Activated effector memory CD4-positive, alpha-beta T cell treated with Interleukin-2 at 50 U/mL for 16 hours (primary cell): Measurements from ENCODE around the gene SCAMP3.
A peak's percentile ranks its signal among the peaks of the same experiment; 100 is the strongest.
"Not testable (repeated sequence)": the region's sequence is repeated elsewhere in the genome, so short reads cannot be mapped to it uniquely, and the experiment has no call there.

Experiments
- DNase-seq: peaks from one replicate; pipeline ENCODE4 v3.0.0-alpha.2; 2020

The SCAMP3 gene

GRCh38 chr1:155254228-155254713 lies 7.9 kb downstream of the SCAMP3 start:
- DNase-seq, result no peak

GRCh38 chr1:155253797-155254196 lies 8.4 kb downstream of the SCAMP3 start:
- no peak for DNase-seq

- DNase-seq, result no peak
Observed at GRCh38 chr1:155253208-155253607, 9.0 kb downstream of the SCAMP3 start.

- no peak for DNase-seq
Observed at GRCh38 chr1:155251566-155251965, 10.6 kb downstream of the SCAMP3 start.

GRCh38 chr1:155250633-155251449 lies 11.3 kb downstream of the SCAMP3 start:
- DNase-seq, result peak; percentile 89

- DNase-seq, result no peak
Observed at GRCh38 chr1:155250246-155250632, 11.9 kb downstream of the SCAMP3 start.

GRCh38 chr1:155247667-155248553 lies 14.2 kb downstream of the SCAMP3 start:
- no peak for DNase-seq

GRCh38 chr1:155246796-155247195 lies 15.4 kb downstream of the SCAMP3 start:
- not testable (repeated sequence) for DNase-seq

GRCh38 chr1:155245163-155245524 lies 17.0 kb downstream of the SCAMP3 start:
- no peak for DNase-seq

GRCh38 chr1:155244368-155245162 lies 17.6 kb downstream of the SCAMP3 start:
- DNase-seq, result peak; percentile 92

- no peak for DNase-seq
Observed at GRCh38 chr1:155242805-155243358, 19.3 kb downstream of the SCAMP3 start.

GRCh38 chr1:155241841-155242264 lies 20.3 kb downstream of the SCAMP3 start:
- no peak for DNase-seq

- peak; percentile 41 for DNase-seq
Observed at GRCh38 chr1:155241069-155241679, 21.0 kb downstream of the SCAMP3 start.

GRCh38 chr1:155236451-155236850 lies 25.7 kb downstream of the SCAMP3 start:
- DNase-seq, result no peak

- not testable (repeated sequence) for DNase-seq
Observed at GRCh38 chr1:155235375-155235774, 26.8 kb downstream of the SCAMP3 start.

GRCh38 chr1:155233502-155233901 lies 28.7 kb downstream of the SCAMP3 start:
- DNase-seq, result not testable (repeated sequence)

GRCh38 chr1:155232001-155232978 lies 29.9 kb downstream of the SCAMP3 start:
- DNase-seq, result not testable (repeated sequence)

- DNase-seq, result not testable (repeated sequence)
Observed at GRCh38 chr1:155231302-155231701, 30.9 kb downstream of the SCAMP3 start.

- no peak for DNase-seq
Observed at GRCh38 chr1:155228096-155228427, 34.1 kb downstream of the SCAMP3 start.

- DNase-seq, result peak; percentile 98
Observed at GRCh38 chr1:155227261-155228095, 34.7 kb downstream of the SCAMP3 start.
